H9 (cell line): Measurements from ENCODE around the gene MOG. TPM values are rescaled to one million over a fixed set of nuclear protein-coding genes. Genes with fewer than 3 reads are reported as not detected.

Experiments used
- DNase-seq: peaks from one replicate; pipeline ENCODE4 v3.0.0-alpha.2; 2017
- H2AFZ ChIP-seq: one replicate; pipeline ENCODE4 v1.6.1; 2013; ENCODE audit warnings: mild to moderate bottlenecking, low read length, control low read depth, moderate library complexity
- H2AK5ac ChIP-seq: 2 replicates; pipeline ENCODE4 v1.6.1; 2013; ENCODE audit warnings: low read length, control low read depth, mixed read lengths; ENCODE audit not compliant: insufficient read length
- H2BK120ac ChIP-seq: one replicate; pipeline ENCODE4 v1.6.1; 2013; ENCODE audit warnings: low read depth, mild to moderate bottlenecking, low read length, control low read depth, inconsistent platforms; ENCODE audit not compliant: poor library complexity, severe bottlenecking
- H2BK12ac ChIP-seq: 2 replicates; pipeline ENCODE4 v1.6.1; 2013; ENCODE audit warnings: low read length, control low read depth, mixed read lengths, low read depth; ENCODE audit not compliant: insufficient read length
- H2BK15ac ChIP-seq: 2 replicates; pipeline ENCODE4 v1.6.1; 2013; ENCODE audit warnings: low read depth, low read length, control low read depth
- H2BK20ac ChIP-seq: one replicate; pipeline ENCODE4 v1.6.1; 2013; ENCODE audit warnings: low read depth, mild to moderate bottlenecking, low read length, control low read depth, inconsistent platforms; ENCODE audit not compliant: poor library complexity, severe bottlenecking
- H2BK5ac ChIP-seq: 2 replicates; pipeline ENCODE4 v1.6.1; 2013; ENCODE audit warnings: low read length, control low read depth, mixed read lengths; ENCODE audit not compliant: insufficient read length
- H3K14ac ChIP-seq: 2 replicates; pipeline ENCODE4 v1.6.1; 2013; ENCODE audit warnings: low read length, control low read depth; ENCODE audit not compliant: insufficient read depth
- H3K18ac ChIP-seq: 2 replicates; pipeline ENCODE4 v1.6.1; 2013; ENCODE audit warnings: low read depth, mild to moderate bottlenecking, mixed read lengths, low read length, control low read depth; ENCODE audit not compliant: insufficient read length
- H3K23ac ChIP-seq: 2 replicates; pipeline ENCODE4 v1.6.1; 2013; ENCODE audit warnings: low read length, control low read depth, mixed read lengths, low read depth; ENCODE audit not compliant: insufficient read length
- H3K23me2 ChIP-seq: 2 replicates; pipeline ENCODE4 v1.6.1; 2013; ENCODE audit warnings: low read depth, mild to moderate bottlenecking, mixed read lengths, low read length, control low read depth; ENCODE audit not compliant: insufficient read length, poor library complexity, severe bottlenecking
- H3K27ac ChIP-seq: 2 replicates; pipeline ENCODE4 v1.5.1; 2013; ENCODE audit warnings: low read length, control low read depth, mixed read lengths, low read depth; ENCODE audit not compliant: insufficient read length
- H3K27me3 ChIP-seq: 2 replicates; pipeline ENCODE4 v1.6.1; 2013; ENCODE audit warnings: low read length, control low read depth, inconsistent platforms; ENCODE audit not compliant: insufficient read depth
- H3K4ac ChIP-seq: 2 replicates; pipeline ENCODE4 v1.6.1; 2013; ENCODE audit warnings: low read depth, mild to moderate bottlenecking, control low read depth, inconsistent platforms, low read length, moderate library complexity
- H3K4me1 ChIP-seq: 2 replicates; pipeline ENCODE4 v1.6.1; 2013; ENCODE audit warnings: low read length, control low read depth, inconsistent platforms; ENCODE audit not compliant: insufficient read depth
- H3K4me2 ChIP-seq: 2 replicates; pipeline ENCODE4 v1.6.1; 2013; ENCODE audit warnings: low read length, control low read depth, mixed read lengths; ENCODE audit not compliant: insufficient read length, insufficient read depth
- H3K56ac ChIP-seq: 2 replicates; pipeline ENCODE4 v1.6.1; 2013; ENCODE audit warnings: low read depth, mild to moderate bottlenecking, mixed read lengths, low read length, control low read depth; ENCODE audit not compliant: insufficient read length
- H3K79me1 ChIP-seq: 2 replicates; pipeline ENCODE4 v1.6.1; 2013; ENCODE audit warnings: low read depth, mild to moderate bottlenecking, moderate library complexity, low read length, control low read depth, inconsistent platforms; ENCODE audit not compliant: insufficient read depth, poor library complexity, severe bottlenecking
- H3K79me2 ChIP-seq: 2 replicates; pipeline ENCODE4 v1.6.1; 2013; ENCODE audit warnings: low read length, control low read depth, inconsistent platforms; ENCODE audit not compliant: insufficient read depth
- H3K9ac ChIP-seq: 2 replicates; pipeline ENCODE4 v1.6.1; 2013; ENCODE audit warnings: low read length, control low read depth, mixed read lengths; ENCODE audit not compliant: insufficient read length; ENCODE audit errors: extremely low read depth
- H3K9me3 ChIP-seq: one replicate; pipeline ENCODE4 v1.6.1; 2013; ENCODE audit warnings: low read depth, low read length, inconsistent platforms; ENCODE audit not compliant: control insufficient read depth
- H3T11ph ChIP-seq: one replicate; pipeline ENCODE4 v1.6.1; 2013; ENCODE audit warnings: mild to moderate bottlenecking, low read length, control low read depth, inconsistent platforms
- H4K20me1 ChIP-seq: one replicate; pipeline ENCODE4 v1.6.1; 2013; ENCODE audit not compliant: control insufficient read depth, insufficient read length, insufficient read depth
- H4K5ac ChIP-seq: 2 replicates; pipeline ENCODE4 v1.6.1; 2013; ENCODE audit warnings: low read depth, mild to moderate bottlenecking, mixed read lengths, low read length, control low read depth; ENCODE audit not compliant: insufficient read length
- H4K8ac ChIP-seq: replicated peaks from 2 replicates; pipeline ENCODE4 v1.6.1; 2013; ENCODE audit warnings: low read length, control low read depth, mixed read lengths, low read depth; ENCODE audit not compliant: insufficient read length
- H4K91ac ChIP-seq: 2 replicates; pipeline ENCODE4 v1.6.1; 2013; ENCODE audit warnings: low read depth, mild to moderate bottlenecking, moderate library complexity, mixed read lengths, low read length, control low read depth; ENCODE audit not compliant: insufficient read length
- H3K27ac Mint-ChIP-seq, 3 experiments: 2 replicates in 2 of 3; 3 replicates in 1 of 3; pipeline ENCODE4 v1.8.0; 2020 to 2021; ENCODE audit warnings: mixed read lengths in 3 of 3, mild to moderate bottlenecking in 1 of 3, moderate library complexity in 1 of 3
- H3K27me3 Mint-ChIP-seq: 2 replicates; pipeline ENCODE4 v1.8.0; 2021; ENCODE audit warnings: low read depth, mild to moderate bottlenecking, moderate library complexity, mixed read lengths
- H3K36me3 Mint-ChIP-seq, 3 experiments: 2 replicates in 2 of 3; 3 replicates in 1 of 3; pipeline ENCODE4 v1.8.0; 2020 to 2021; ENCODE audit warnings: low read depth in 3 of 3, mixed read lengths in 3 of 3; ENCODE audit not compliant: insufficient read depth in 1 of 3
- H3K4me1 Mint-ChIP-seq, 2 experiments: 2 replicates each; pipeline ENCODE4 v1.8.0; 2020; ENCODE audit warnings: mixed read lengths in 2 of 2
- H3K4me3 Mint-ChIP-seq, 2 experiments: 2 replicates in 1 of 2; 3 replicates in 1 of 2; pipeline ENCODE4 v1.8.0; 2020 to 2021; ENCODE audit warnings: mild to moderate bottlenecking in 2 of 2, mixed read lengths in 2 of 2, moderate library complexity in 1 of 2
- H3K9me3 Mint-ChIP-seq, 2 experiments: 2 replicates in 1 of 2; 3 replicates in 1 of 2; pipeline ENCODE4 v1.8.0; 2020; ENCODE audit warnings: mild to moderate bottlenecking in 2 of 2, mixed read lengths in 2 of 2, moderate library complexity in 1 of 2
- CTCF ChIP-seq: fragments of 200-600 bp; sonication (generic); conservative IDR thresholded peaks from 3 replicates; pipeline ENCODE4 v1.8.0; 2021; ENCODE audit warnings: antibody characterized with exemption, mild to moderate bottlenecking
- WGBS: extraction: QIAGEN DNeasy Blood & Tissue Kit; methylation state at CpG from one replicate; pipeline ENCODE4 v1.1.7; 2013; ENCODE audit warnings: missing lambda C conversion rate, low lambda C conversion rate, mixed read lengths; ENCODE audit not compliant: insufficient read length; ENCODE audit errors: extremely low coverage; 5-methylcytosine and 5-hydroxymethylcytosine counted together
- total RNA-seq: library from RNA; stranded (reverse); gene quantifications from 2 replicates; pipeline ENCODE4 v1.2.1, GENCODE V29; 2021

The MOG gene
- total RNA-seq, 1 experiment from 2014 or later, result 0.55 TPM

GRCh38 chr6:29631209-29631810, 25.6 kb upstream of the MOG start:
- no peak overlapping the region for H2BK15ac ChIP-seq
- H3K79me2 ChIP-seq, result peaks cover 7% of the 10 kb centered on the region; the same call in 1 of the 2 replicates
- no peaks in the 10 kb centered on the region for H4K20me1 ChIP-seq
- H4K8ac ChIP-seq, result no peak overlapping the region
- Mint-ChIP-seq H3K36me3 (peaks cover 0 to 25% (median 9%) of the 10 kb centered on the region in 3 experiments; a peak in 5 of 7 replicates), H3K4me3 (peak overlapping the region; percentile 88 to 92), H3K4me1 (peaks cover 61 to 62% of the 10 kb centered on the region in 2 experiments), H3K27ac (peak overlapping the region in 2 of 3 experiments; percentile 12 to 34; a peak in 2 of 7 replicates), H3K27me3 (no peaks in the 10 kb centered on the region; the same call in none of the 2 replicates), H3K9me3 (peaks cover 0 to 5% of the 10 kb centered on the region in 2 experiments; a peak in 2 of 5 replicates)
- H3K79me1 ChIP-seq, result no peaks in the 10 kb centered on the region
- H3K56ac ChIP-seq, result no peak overlapping the region
- H3K23me2 ChIP-seq, result peaks cover 41% of the 10 kb centered on the region
- no peak overlapping the region for H2BK20ac ChIP-seq
- no peak overlapping the region for H4K5ac ChIP-seq
- no peak for TF ChIP-seq CTCF
- no peak overlapping the region for H2BK12ac ChIP-seq
- H3K27ac ChIP-seq, result no peak overlapping the region
- no peak overlapping the region for H3K18ac ChIP-seq
- no peak overlapping the region for H3K23ac ChIP-seq
- no peak overlapping the region for H2BK120ac ChIP-seq
- no peak overlapping the region for H3K4ac ChIP-seq
- no peak overlapping the region for H2AK5ac ChIP-seq
- H2AFZ ChIP-seq, result no peak overlapping the region
- DNase-seq, result peak; percentile 57
- no CpG with 5 or more reads among the region's 14 CpGs for WGBS
- H3K9me3 ChIP-seq, result no peaks in the 10 kb centered on the region
- peaks cover 4% of the 10 kb centered on the region; the same call in 1 of the 2 replicates for H3K4me1 ChIP-seq
- peak overlapping the region; percentile 93 for H3K4me2 ChIP-seq
- no peaks in the 10 kb centered on the region for H3K27me3 ChIP-seq
- H3K14ac ChIP-seq, result no peak overlapping the region
- H2BK5ac ChIP-seq, result no peak overlapping the region
- H3T11ph ChIP-seq, result no peak overlapping the region
- H4K91ac ChIP-seq, result no peak overlapping the region
- H3K9ac ChIP-seq, result no peak overlapping the region
